Kidney (tissue), 14 donors: ENCODE measurements around the gene IL31. TPM values are rescaled to one million over a fixed set of nuclear protein-coding genes. Genes with fewer than 3 reads are reported as not detected.
A peak's percentile ranks its signal among the peaks of the same experiment; 100 is the strongest.

Experiments
- DNase-seq, 5 donors: peaks; one replicate each; pipeline ENCODE4 v3.0.0-alpha.2; 2013 to 2020
- FAIRE-seq: peaks from 2 replicates; lab custom pipeline; 2012; peaks lifted over from hg19 to GRCh38; lab: Jason Lieb, UNC
- H3K27ac ChIP-seq, 2 donors: one replicate each; pipeline ENCODE4 v1.7.0; 2013; ENCODE audit warnings: low read depth in 2 of 2, low read length in 2 of 2, inconsistent platforms in 1 of 2
- H3K27me3 ChIP-seq: one replicate; pipeline ENCODE4 v1.7.1; 2013; ENCODE audit warnings: low read length, inconsistent platforms; ENCODE audit not compliant: control insufficient read depth, insufficient read depth
- H3K36me3 ChIP-seq, 3 donors: one replicate each; pipeline versions ENCODE4 v1.7.0 to v1.7.1; 2013; ENCODE audit warnings: low read length in 3 of 3, control low read depth in 1 of 3, inconsistent platforms in 1 of 3; ENCODE audit not compliant: insufficient read depth in 3 of 3, control insufficient read depth in 2 of 3
- H3K4me1 ChIP-seq, 3 donors: one replicate each; pipeline versions ENCODE4 v1.7.0 to v1.7.1; 2013; ENCODE audit warnings: low read length in 3 of 3, inconsistent platforms in 1 of 3, low read depth in 1 of 3; ENCODE audit not compliant: control insufficient read depth in 2 of 3, insufficient read depth in 2 of 3
- H3K4me3 ChIP-seq, 3 donors: one replicate each; pipeline versions ENCODE4 v1.7.0 to v1.8.1; 2013; ENCODE audit warnings: low read length in 3 of 3, control low read depth in 1 of 3, inconsistent platforms in 1 of 3
- H3K9ac ChIP-seq, 3 donors: one replicate each; pipeline versions ENCODE4 v1.7.0 to v1.7.1; 2013; ENCODE audit warnings: low read length in 3 of 3, control low read depth in 1 of 3, inconsistent platforms in 1 of 3
- H3K9me3 ChIP-seq, 3 donors: one replicate each; pipeline versions ENCODE4 v1.7.0 to v1.7.1; 2013; ENCODE audit warnings: low read length in 3 of 3, control low read depth in 1 of 3, inconsistent platforms in 1 of 3; ENCODE audit not compliant: control insufficient read depth in 2 of 3, insufficient read depth in 1 of 3
- intact Hi-C: fragments of 100-400 bp; cut with DNase I; formaldehyde crosslinking; loops from one replicate; pipeline ENCODE4 v1.11.1; 2022
- polyA plus RNA-seq: library from polyadenylated mRNA; stranded (reverse); fragments of 350-450 nt; fragmentation: Illumina TruSeq; extraction: RNeasy Lipid Tissue Mini Kit (QIAGEN cat#74804); gene quantifications from one replicate; pipeline ENCODE4 v1.2.3, GENCODE V29; 2014; ENCODE audit warnings: low read depth, low replicate concordance; ENCODE audit not compliant: insufficient read depth
- total RNA-seq: library from RNA; stranded (reverse); fragmentation: NEBNext Ultra II Directional; extraction: Animal tissue kit (Norgen Biotek cat#: 25700); gene quantifications from one replicate; pipeline ENCODE4 v1.2.1, GENCODE V29; 2021
- TF ChIP-seq, protein P1 (sequence below): IDR thresholded peaks from 3 replicates; pipeline ENCODE4 v1.5.1; 2012; ENCODE audit warnings: mild to moderate bottlenecking, moderate library complexity, borderline replicate concordance; ENCODE audit not compliant: insufficient read depth; ENCODE audit errors: extremely low read depth
- donor health status: control.
- donor health status: control.
- donor health status: control.
- donor health status: control.
- donor health status: control.
- donor health status: DM: yes; HTN: yes; CAD: no.
- donor health status: Normal renal cell carcinoma (clear cell type).

IL31 gene
- total and polyA plus RNA-seq, 2 donors from 2014 or later, result not detected

DNA sequence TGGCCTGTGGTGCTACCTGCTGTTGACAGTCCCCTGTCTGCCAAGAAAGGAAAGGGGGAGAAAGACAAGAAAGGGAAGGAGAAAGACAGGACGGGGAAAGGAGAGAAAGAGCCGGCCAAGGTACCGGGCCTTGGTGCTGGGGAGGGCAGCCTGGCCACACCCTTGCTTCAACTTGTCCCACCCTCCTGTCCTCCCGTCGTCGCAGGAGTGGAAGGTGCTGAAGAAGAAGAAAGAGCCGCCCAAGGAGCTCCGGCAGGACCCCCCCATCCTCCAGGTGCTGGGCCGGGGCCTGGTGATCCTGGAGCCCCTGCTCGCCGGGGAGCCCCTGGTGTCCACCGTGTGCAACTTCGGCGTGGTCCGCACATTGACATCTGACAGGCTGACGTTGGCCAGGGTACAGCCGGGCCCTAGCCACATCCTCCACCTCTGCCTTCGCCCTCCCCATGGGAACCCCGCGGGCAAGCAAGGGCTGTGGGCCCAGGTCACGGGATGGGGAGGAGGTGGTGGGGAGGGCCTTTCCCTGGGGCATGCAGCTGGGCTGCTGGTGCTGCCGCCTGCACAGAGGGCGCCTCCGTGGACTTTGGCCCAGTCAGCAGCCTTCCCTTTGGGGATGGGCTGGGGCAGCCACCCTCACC lies 26.6 kb upstream of the IL31 start:
- Histone ChIP-seq H3K36me3 (no peaks in the 10 kb centered on the region), H3K9ac (no peak overlapping the region), H3K9me3 (no peaks in the 10 kb centered on the region), H3K27ac (no peak overlapping the region), H3K4me1 (peaks cover 0 to 7% (median 0%) of the 10 kb centered on the region in 3 donors), H3K27me3 (peaks cover 4% of the 10 kb centered on the region), H3K4me3 (no peak overlapping the region)
- FAIRE-seq (no peak), DNase-seq (peak in 2 of 5 donors; percentile 38 to 68)
- TF ChIP-seq, protein P1, sequence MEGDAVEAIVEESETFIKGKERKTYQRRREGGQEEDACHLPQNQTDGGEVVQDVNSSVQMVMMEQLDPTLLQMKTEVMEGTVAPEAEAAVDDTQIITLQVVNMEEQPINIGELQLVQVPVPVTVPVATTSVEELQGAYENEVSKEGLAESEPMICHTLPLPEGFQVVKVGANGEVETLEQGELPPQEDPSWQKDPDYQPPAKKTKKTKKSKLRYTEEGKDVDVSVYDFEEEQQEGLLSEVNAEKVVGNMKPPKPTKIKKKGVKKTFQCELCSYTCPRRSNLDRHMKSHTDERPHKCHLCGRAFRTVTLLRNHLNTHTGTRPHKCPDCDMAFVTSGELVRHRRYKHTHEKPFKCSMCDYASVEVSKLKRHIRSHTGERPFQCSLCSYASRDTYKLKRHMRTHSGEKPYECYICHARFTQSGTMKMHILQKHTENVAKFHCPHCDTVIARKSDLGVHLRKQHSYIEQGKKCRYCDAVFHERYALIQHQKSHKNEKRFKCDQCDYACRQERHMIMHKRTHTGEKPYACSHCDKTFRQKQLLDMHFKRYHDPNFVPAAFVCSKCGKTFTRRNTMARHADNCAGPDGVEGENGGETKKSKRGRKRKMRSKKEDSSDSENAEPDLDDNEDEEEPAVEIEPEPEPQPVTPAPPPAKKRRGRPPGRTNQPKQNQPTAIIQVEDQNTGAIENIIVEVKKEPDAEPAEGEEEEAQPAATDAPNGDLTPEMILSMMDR, result no peak
- intact Hi-C loops, result no loop called here

DNA sequence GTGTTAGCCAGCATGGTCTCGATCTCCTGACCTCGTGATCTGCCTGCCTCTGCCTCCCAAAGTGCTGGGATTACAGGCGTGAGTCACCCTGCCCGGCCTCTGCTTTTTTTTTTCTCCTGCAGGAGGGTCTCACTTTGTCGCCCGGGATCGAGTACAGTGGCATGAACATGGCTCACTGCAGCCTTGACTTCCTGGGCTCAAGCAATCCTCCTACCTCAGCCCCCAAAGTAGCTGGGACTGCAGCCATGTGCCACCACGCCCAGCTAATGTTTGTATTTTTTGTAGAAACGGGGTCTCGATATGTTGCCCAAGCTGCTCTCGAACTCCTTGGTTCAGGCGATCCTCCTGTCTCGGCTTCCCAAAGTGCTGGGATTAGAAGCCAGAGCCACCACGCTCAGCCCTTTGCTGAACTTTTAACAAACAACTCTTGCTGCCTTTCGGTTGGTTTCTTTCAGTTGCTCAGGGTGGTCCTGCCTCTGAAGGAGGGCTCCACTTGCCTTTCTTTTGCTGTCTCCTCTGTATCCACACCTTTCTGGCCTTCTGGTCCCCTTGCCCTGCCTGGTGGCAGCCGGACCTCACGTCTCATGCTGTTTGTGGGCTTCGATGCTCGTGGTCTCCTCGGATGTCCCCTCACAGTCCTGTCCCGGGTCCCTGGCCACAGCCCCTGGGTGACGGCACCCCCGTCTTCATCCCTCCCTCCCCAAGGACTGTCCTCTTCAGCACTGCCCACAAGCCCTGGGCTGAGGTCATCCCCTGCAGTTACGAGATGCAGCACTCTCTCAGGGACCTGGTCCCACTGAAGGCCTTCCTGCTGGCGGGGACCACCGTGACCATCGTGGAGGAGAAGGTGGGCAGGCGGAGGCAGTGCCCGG lies 25.7 kb upstream of the IL31 start:
- no peak overlapping the region for H3K4me3 ChIP-seq
- H3K9me3 ChIP-seq, result no peaks in the 10 kb centered on the region
- intact Hi-C loops, result no loop called here
- FAIRE-seq, result no peak
- H3K27me3 ChIP-seq, result no peaks in the 10 kb centered on the region
- TF ChIP-seq, protein P1, result no peak
- no peak overlapping the region for H3K9ac ChIP-seq
- H3K36me3 ChIP-seq, result no peaks in the 10 kb centered on the region
- no peak overlapping the region for H3K27ac ChIP-seq
- DNase-seq, result no peak
- peaks cover 0 to 7% (median 0%) of the 10 kb centered on the region in 3 donors for H3K4me1 ChIP-seq

- H3K4me3 ChIP-seq, result no peak overlapping the region
- no peak overlapping the region for H3K27ac ChIP-seq
- no peaks in the 10 kb centered on the region for H3K36me3 ChIP-seq
- FAIRE-seq, result no peak
- no peaks in the 10 kb centered on the region for H3K9me3 ChIP-seq
- no peak overlapping the region for H3K9ac ChIP-seq
- no peak for DNase-seq
- peaks cover 0 to 3% (median 0%) of the 10 kb centered on the region in 3 donors for H3K4me1 ChIP-seq
- intact Hi-C loops, result no loop called here
- TF ChIP-seq, protein P1, result no peak
- no peaks in the 10 kb centered on the region for H3K27me3 ChIP-seq
These were observed 23.6 kb upstream of the IL31 start for GRCh38 chr12:122197612-122197966.
